HEK293 (cell line): Measurements from ENCODE around the gene VEZF1.

Source experiments
- CTCF ChIA-PET: fragments of 350-600 bp; formaldehyde crosslinking; extraction: SDS; loops from one replicate; lab custom pipeline; 2021; ENCODE audit warnings: antibody characterized with exemption; lab: Yijun Ruan, JAX
- POLR2A ChIA-PET: fragments of 300-600 bp; formaldehyde crosslinking; extraction: SDS; loops from one replicate; lab custom pipeline; 2020; ENCODE audit warnings: antibody characterized with exemption, inconsistent platforms; lab: Yijun Ruan, JAX
- H3K27ac ChIP-seq: fragments of 200-500 bp; sonication (Bioruptor generic); 2 replicates; pipeline ENCODE4 v1.5.1; 2014; ENCODE audit warnings: low read depth, low read length, control low read depth, inconsistent platforms; ENCODE audit errors: extremely low read depth
- H3K36me3 ChIP-seq, 2 experiments: fragments of 200-500 bp in 1 of 2; sonication (Bioruptor generic) in 1 of 2; 1 replicate in 1 of 2; 2 replicates in 1 of 2; pipeline ENCODE4 v1.5.1; 2014 to 2017; ENCODE audit warnings: inconsistent platforms in 2 of 2, low read length in 2 of 2; ENCODE audit not compliant: control insufficient read depth in 2 of 2, insufficient read depth in 1 of 2
- H3K4me1 ChIP-seq: fragments of 200-500 bp; sonication (Bioruptor generic); 2 replicates; pipeline ENCODE4 v1.5.1; 2014; ENCODE audit warnings: mild to moderate bottlenecking, low read length, inconsistent platforms; ENCODE audit not compliant: control insufficient read depth, insufficient read depth
- H3K4me3 ChIP-seq: 2 replicates; pipeline ENCODE4 v1.5.1; 2011; ENCODE audit warnings: low read depth, mild to moderate bottlenecking, control low read depth, low read length, moderate library complexity
- H3K9me3 ChIP-seq: fragments of 200-500 bp; sonication (Bioruptor generic); 2 replicates; pipeline ENCODE4 v1.5.1; 2014; ENCODE audit warnings: low read depth, low read length, inconsistent platforms; ENCODE audit not compliant: control insufficient read depth, insufficient read depth
- ATF2 ChIP-seq: fragments of 450-650 bp; formaldehyde crosslinking; IDR thresholded peaks from 2 replicates; pipeline ENCODE4 v1.5.1; 2016; ENCODE audit warnings: missing biosample characterization, missing genetic modification characterization, low read depth
- FEZF1 ChIP-seq: fragments of 450-650 bp; formaldehyde crosslinking; IDR thresholded peaks from 2 replicates; pipeline ENCODE4 v1.5.1; 2016; ENCODE audit warnings: missing biosample characterization, missing genetic modification characterization
- PRDM2 ChIP-seq: fragments of 450-650 bp; formaldehyde crosslinking; IDR thresholded peaks from 2 replicates; pipeline ENCODE4 v1.5.1; 2016; ENCODE audit warnings: missing biosample characterization, missing genetic modification characterization, borderline replicate concordance
- PRDM4 ChIP-seq: fragments of 450-650 bp; formaldehyde crosslinking; IDR thresholded peaks from 2 replicates; pipeline ENCODE4 v1.5.1; 2017; ENCODE audit warnings: missing biosample characterization, missing genetic modification characterization
- REST ChIP-seq: fragments of 450-650 bp; formaldehyde crosslinking; IDR thresholded peaks from 2 replicates; pipeline ENCODE4 v1.5.1; 2016; ENCODE audit warnings: missing biosample characterization, missing genetic modification characterization
- TRIM28 ChIP-seq: IDR thresholded peaks from 2 replicates; pipeline ENCODE4 v1.6.1; 2011; ENCODE audit warnings: low read length, control low read depth, borderline replicate concordance
- ZBTB11 ChIP-seq: fragments of 450-650 bp; formaldehyde crosslinking; conservative IDR thresholded peaks from 2 replicates; pipeline ENCODE4 v1.5.1; 2016; ENCODE audit warnings: low read depth, missing biosample characterization, missing genetic modification characterization
- ZBTB17 ChIP-seq: fragments of 450-650 bp; formaldehyde crosslinking; IDR thresholded peaks from 2 replicates; pipeline ENCODE4 v1.5.1; 2016; ENCODE audit warnings: missing biosample characterization, missing genetic modification characterization
- ZNF248 ChIP-seq: fragments of 450-650 bp; formaldehyde crosslinking; IDR thresholded peaks from 2 replicates; pipeline ENCODE4 v1.5.1; 2017; ENCODE audit warnings: missing biosample characterization, missing genetic modification characterization
- ZNF274 ChIP-seq, 2 experiments: fragments of 200-500 bp in 1 of 2; fragments of 450-650 bp in 1 of 2; sonication (Bioruptor generic) in 1 of 2; formaldehyde crosslinking in 1 of 2; IDR thresholded peaks; 2 replicates each; pipeline versions ENCODE4 v1.5.1 to v1.6.1; 2014 to 2016; ENCODE audit warnings: borderline replicate concordance in 1 of 2, inconsistent platforms in 1 of 2, low read length in 1 of 2, missing biosample characterization in 1 of 2, missing genetic modification characterization in 1 of 2
- ZNF280D ChIP-seq: fragments of 450-650 bp; formaldehyde crosslinking; IDR thresholded peaks from 2 replicates; pipeline ENCODE4 v1.5.1; 2016; ENCODE audit warnings: missing biosample characterization, missing genetic modification characterization
- ZNF48 ChIP-seq: fragments of 450-650 bp; formaldehyde crosslinking; IDR thresholded peaks from 2 replicates; pipeline ENCODE4 v1.5.1; 2016; ENCODE audit warnings: missing biosample characterization, missing genetic modification characterization
- ZNF555 ChIP-seq: fragments of 450-650 bp; formaldehyde crosslinking; conservative IDR thresholded peaks from 2 replicates; pipeline ENCODE4 v1.5.1; 2017; ENCODE audit warnings: missing biosample characterization, mild to moderate bottlenecking, missing genetic modification characterization, inconsistent platforms
- ZNF610 ChIP-seq: fragments of 450-650 bp; formaldehyde crosslinking; IDR thresholded peaks from 2 replicates; pipeline ENCODE4 v1.5.1; 2016; ENCODE audit warnings: missing biosample characterization, missing genetic modification characterization, borderline replicate concordance

The VEZF1 gene

GRCh38 chr17:57987581-57988300, at the start of gene VEZF1:
Gene VEZF1, minus strand, starts transcription at chr17:57988254. Its CDS starts 143 bp downstream, at chr17:57988111.
- Histone ChIP-seq H3K27ac (peak within 1 kb of the TSS; percentile 97), H3K36me3 (peaks cover 0 to 25% of the 10 kb centered on the region in 2 experiments; a peak in 1 of 3 replicates), H3K4me3 (peak within 1 kb of the TSS; percentile 89), H3K9me3 (no peaks in the 10 kb centered on the region), H3K4me1 (peaks cover 33% of the 10 kb centered on the region)
- CTCF ChIA-PET = interaction anchor here (3.6 to 15.7 kb wide), 2 partner anchors 96 to 131 kb away, joined by 31 to 434 read pairs; partner anchors contain the start of gene MRPS23
- POLR2A ChIA-PET = interaction anchor here (0.6 to 4.6 kb wide), 20 partner anchors 9 to 138 kb away, joined by 3 to 39 read pairs (median 6); partner anchors contain the start of genes CUEDC1, MRPS23 and SRSF1
- TF ChIP-seq ZNF610 = peak; percentile 79; the same call in 1 of the 2 replicates
- no peak for TF ChIP-seq ZNF248 (tag by site-specific recombination)
- peak; percentile 73 for TF ChIP-seq REST (tag by site-specific recombination)
- TF ChIP-seq ZBTB11 = peak; percentile 57
- no peak for TF ChIP-seq ZNF555 (tag by site-specific recombination)
- TF ChIP-seq ZNF280D = no peak
- no peak for TF ChIP-seq ZNF48 (tag by site-specific recombination)
- no peak for TF ChIP-seq FEZF1 (tag by site-specific recombination)
- TF ChIP-seq TRIM28 = no peak
- no peak for TF ChIP-seq ATF2 (tag by site-specific recombination)
- no peak; the same call in 1 of the 2 replicates for TF ChIP-seq ZBTB17 (tag by site-specific recombination)
- TF ChIP-seq PRDM2 = 0 out of 2 replicates have a peak, but pooled peaks have one; percentile 84
- TF ChIP-seq PRDM4 = no peak; the same call in 1 of the 2 replicates
- TF ChIP-seq ZNF274 (IDR thresholded peaks at IDR 0.05; ENCODE audit: low read length) = no peak
- TF ChIP-seq ZNF274 (tag by site-specific recombination; IDR thresholded peaks at IDR 0.05; ENCODE audit: borderline replicate concordance) = no peak
